Sigmoid colon (tissue), 7 donors: ENCODE results near the gene SPEN. TPM values are rescaled to one million over a fixed set of nuclear protein-coding genes. Genes with fewer than 3 reads are reported as not detected.

Experiments used
- DNase-seq: peaks from one replicate; pipeline ENCODE4 v3.0.0-alpha.2; 2019
- H3K27ac ChIP-seq, 4 donors: fragments of 200-600 bp; sonication (generic); one replicate each; pipeline ENCODE4 v1.5.1; 2016 to 2019; ENCODE audit warnings: mild to moderate bottlenecking in 1 of 4
- H3K27me3 ChIP-seq, 3 donors: fragments of 200-600 bp; sonication (generic); one replicate each; pipeline ENCODE4 v1.5.1; 2019; ENCODE audit warnings: mild to moderate bottlenecking in 1 of 3
- H3K36me3 ChIP-seq, 4 donors: fragments of 200-600 bp; sonication (generic); one replicate each; pipeline ENCODE4 v1.5.1; 2016 to 2019
- H3K4me1 ChIP-seq, 4 donors: fragments of 200-600 bp; sonication (generic); one replicate each; pipeline ENCODE4 v1.5.1; 2017 to 2019
- H3K4me3 ChIP-seq, 4 donors: fragments of 200-600 bp; sonication (generic); one replicate each; pipeline ENCODE4 v1.5.1; 2017 to 2019; ENCODE audit warnings: mild to moderate bottlenecking in 2 of 4, moderate library complexity in 1 of 4
- H3K9me3 ChIP-seq, 4 donors: fragments of 200-600 bp in 3 of 4; sonication (generic) in 3 of 4; one replicate each; pipeline versions ENCODE4 v1.5.1 to v1.6.1; 2013 to 2019
- CTCF ChIP-seq, 4 experiments: fragments of 450-650 bp in 3 of 4; fragments of 200-600 bp in 1 of 4; IDR thresholded peaks; one replicate each; pipeline ENCODE4 v1.5.1; 2016 to 2019; ENCODE audit warnings: antibody characterized with exemption in 4 of 4, mild to moderate bottlenecking in 3 of 4, moderate library complexity in 2 of 4
- EP300 ChIP-seq, 4 donors: sonication (generic); formaldehyde crosslinking; IDR thresholded peaks; one replicate each; pipeline ENCODE4 v1.6.1; 2017; ENCODE audit warnings: antibody characterized with exemption in 4 of 4
- POLR2A ChIP-seq, 2 donors: fragments of 450-650 bp; IDR thresholded peaks; one replicate each; pipeline ENCODE4 v1.6.1; 2016; ENCODE audit warnings: antibody characterized with exemption in 2 of 2, mild to moderate bottlenecking in 2 of 2, moderate library complexity in 2 of 2
- POLR2AphosphoS5 ChIP-seq, 4 donors: sonication (generic); formaldehyde crosslinking; IDR thresholded peaks; one replicate each; pipeline ENCODE4 v1.6.1; 2017; ENCODE audit warnings: antibody characterized with exemption in 4 of 4
- WGBS, 2 donors: extraction: QIAGEN DNeasy Blood & Tissue Kit; methylation state at CpG; one replicate each; pipeline ENCODE4 v1.1.7; 2013; 5-methylcytosine and 5-hydroxymethylcytosine counted together
- intact Hi-C: fragments of 100-400 bp; cut with DNase I; formaldehyde crosslinking; loops from one replicate; pipeline ENCODE4 v1.15.1; 2023
- polyA plus RNA-seq, 3 donors: library from polyadenylated mRNA; stranded (reverse); fragments of 200-250 nt; gene quantifications; one replicate each; pipeline ENCODE4 v1.2.3, GENCODE V29; 2013
- total RNA-seq, 4 donors: library from RNA; depleted of rRNA; stranded (reverse); fragments of >200 nt; gene quantifications; one replicate each; pipeline ENCODE4 v1.1.0, GENCODE V29; 2016
- donor health status: healthy with polysubstance abuse.
- donor health status: Bipolar disorder and iron deficiency.
- donor health status: healthy.

The SPEN gene
- total and polyA plus RNA-seq, 7 donors, result 7.4 to 38.5 (median 20.7) TPM

- intact Hi-C loops, result loop anchor here (5.0 kb wide), 1 partner anchor 49 kb away; no protein-coding TSS in a partner anchor
- WGBS, 2 donors, result 90% methylated on average over 18 of the region's 18 CpGs
- no peak overlapping the region for H3K27ac ChIP-seq
- no peak for DNase-seq
- no peak overlapping the region for H3K4me3 ChIP-seq
- H3K36me3 ChIP-seq, result peaks cover 33 to 64% (median 39%) of the 10 kb centered on the region in 4 donors
- TF ChIP-seq POLR2A (IDR thresholded peaks at IDR 0.05) (no peak), POLR2AphosphoS5 (IDR thresholded peaks at IDR 0.05) (no peak), EP300 (IDR thresholded peaks at IDR 0.05) (no peak), CTCF (IDR thresholded peaks at IDR 0.05) (no peak)
- no peaks in the 10 kb centered on the region for H3K27me3 ChIP-seq
- H3K9me3 ChIP-seq, result no peaks in the 10 kb centered on the region
- H3K4me1 ChIP-seq, result peaks cover 0 to 42% (median 37%) of the 10 kb centered on the region in 4 donors
These were observed 99.3 kb downstream of the SPEN start for GRCh38 chr1:15946571-15947381.

DNA sequence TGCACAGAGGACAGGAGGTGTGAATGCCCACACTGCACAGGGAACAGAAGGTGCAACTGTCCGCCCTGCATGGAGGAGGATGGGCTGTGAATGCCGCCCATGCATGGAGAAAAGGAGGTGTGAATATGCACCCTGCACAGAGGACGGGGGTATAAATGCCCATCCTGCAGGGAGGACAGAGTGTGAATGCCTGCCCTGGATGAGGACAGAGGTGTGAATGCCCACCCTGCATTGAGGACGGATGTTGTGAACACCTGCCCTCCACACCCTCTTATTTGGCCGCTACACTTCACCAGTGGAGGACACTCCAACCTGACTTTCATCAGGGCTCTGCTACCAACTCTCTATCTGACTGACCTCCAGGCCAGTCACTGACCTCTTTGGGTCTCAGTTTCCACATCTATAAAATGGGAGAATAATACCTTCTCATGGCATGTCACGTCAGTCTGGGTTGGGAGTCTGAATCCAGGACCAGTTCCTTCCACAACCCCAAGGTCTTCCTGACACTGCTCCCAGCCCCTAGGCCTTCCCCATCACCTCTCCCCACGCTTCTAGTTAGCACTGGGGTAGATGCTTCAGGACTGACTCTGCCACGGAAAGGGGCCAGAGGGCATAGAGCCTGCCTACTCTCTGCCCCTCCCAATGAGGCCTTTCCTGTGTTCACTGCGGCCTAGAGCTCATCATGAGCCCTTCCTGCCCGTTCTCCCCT, 100.0 kb downstream of the SPEN start:
- Histone ChIP-seq H3K9me3 (no peaks in the 10 kb centered on the region), H3K36me3 (peaks cover 31 to 56% (median 33%) of the 10 kb centered on the region in 4 donors), H3K27ac (peak overlapping the region; percentile 78 to 96 (median 89)), H3K4me1 (peaks cover 0 to 50% (median 45%) of the 10 kb centered on the region in 4 donors), H3K4me3 (no peak overlapping the region), H3K27me3 (no peaks in the 10 kb centered on the region)
- DNase-seq, result no peak
- intact Hi-C loops, result loop anchor here (2.0 to 5.0 kb wide), 2 partner anchors 50 to 99 kb away; no protein-coding TSS in a partner anchor
- TF ChIP-seq EP300 (IDR thresholded peaks at IDR 0.05), result no peak
- TF ChIP-seq POLR2AphosphoS5 (IDR thresholded peaks at IDR 0.05), result no peak
- TF ChIP-seq CTCF (IDR thresholded peaks at IDR 0.05), result no peak
- TF ChIP-seq POLR2A (IDR thresholded peaks at IDR 0.05), result no peak
- 90 to 93% methylated on average over 10 of the region's 10 CpGs for WGBS, 2 donors

DNA sequence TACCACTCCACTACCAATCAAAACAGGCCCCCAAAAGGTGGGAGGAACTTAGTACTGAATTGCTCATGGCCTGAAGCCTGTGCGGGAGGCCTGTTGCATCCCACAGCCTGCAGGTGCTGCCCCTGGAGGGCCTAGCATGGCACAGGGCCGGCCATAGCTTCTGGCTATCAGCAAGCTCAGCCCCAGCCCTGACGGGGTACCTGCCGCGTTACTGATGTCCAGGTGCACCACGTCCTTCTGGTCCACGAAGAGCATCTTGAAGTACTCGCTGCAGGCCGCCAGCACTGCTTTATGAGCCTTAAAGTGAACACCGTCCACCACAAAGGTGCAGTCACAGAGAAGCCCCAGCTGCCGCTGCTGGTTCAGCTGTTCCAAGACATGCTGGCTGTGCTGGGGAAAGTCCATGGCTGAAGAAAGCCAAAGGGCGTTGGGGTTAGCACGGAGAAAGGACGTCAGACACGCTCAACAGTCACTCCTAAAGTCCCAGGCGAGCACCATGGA, 100.6 kb downstream of the SPEN start:
- Histone ChIP-seq H3K36me3 (peaks cover 25 to 50% (median 28%) of the 10 kb centered on the region in 4 donors), H3K27ac (peak overlapping the region; percentile 78 to 96 (median 89)), H3K27me3 (no peaks in the 10 kb centered on the region), H3K4me1 (peaks cover 0 to 56% (median 50%) of the 10 kb centered on the region in 4 donors), H3K9me3 (no peaks in the 10 kb centered on the region), H3K4me3 (no peak overlapping the region)
- TF ChIP-seq POLR2AphosphoS5 (IDR thresholded peaks at IDR 0.05) (no peak), CTCF (IDR thresholded peaks at IDR 0.05) (no peak), EP300 (IDR thresholded peaks at IDR 0.05) (no peak), POLR2A (IDR thresholded peaks at IDR 0.05) (no peak)
- no peak for DNase-seq
- WGBS, 2 donors, result 88 to 89% methylated on average over 16 of the region's 16 CpGs
- intact Hi-C loops, result loop anchor here (2.0 to 5.0 kb wide), 2 partner anchors 51 to 99 kb away; no protein-coding TSS in a partner anchor

DNA sequence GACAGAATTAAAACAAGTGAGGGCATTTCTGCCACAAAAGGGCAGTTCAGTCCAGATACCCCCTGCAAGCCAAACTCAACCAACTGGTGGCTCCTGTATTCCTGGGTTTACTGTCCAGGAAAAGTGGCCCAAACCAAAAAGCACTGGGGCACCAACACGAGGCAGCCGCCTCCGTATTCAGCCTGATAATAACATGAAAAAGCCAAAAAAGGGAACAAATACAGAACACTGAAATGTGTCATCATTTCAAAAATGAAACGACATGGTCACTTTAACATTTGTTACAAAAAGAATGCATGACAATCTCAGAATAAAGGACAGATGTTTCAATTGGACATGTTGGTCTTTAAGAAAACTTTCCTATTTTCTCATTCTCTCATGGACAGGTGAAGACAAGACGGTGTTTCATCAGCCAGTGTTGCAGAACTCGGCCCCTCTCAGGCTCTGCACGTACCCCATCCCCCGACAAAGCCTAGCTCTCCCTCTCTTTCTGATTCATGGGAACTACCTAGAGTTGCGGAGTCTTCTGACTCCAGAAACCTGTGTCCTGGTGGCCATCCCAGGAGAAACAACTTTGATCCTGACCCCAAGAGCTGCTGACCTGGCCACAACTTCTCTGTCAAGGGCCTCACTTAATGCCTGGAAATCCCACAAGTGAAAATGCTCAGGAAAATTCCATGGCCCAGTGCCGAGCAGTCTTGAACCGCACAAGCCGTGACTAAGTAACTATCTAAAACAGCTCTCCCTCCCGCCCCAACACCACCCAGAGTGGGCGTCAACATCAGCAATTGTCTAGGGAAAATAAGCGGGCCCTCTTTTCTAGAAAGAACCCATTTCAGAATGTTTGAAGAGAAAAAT, 101.3 kb downstream of the SPEN start:
- Histone ChIP-seq H3K27ac (peak overlapping the region; percentile 78 to 96 (median 89)), H3K4me1 (peaks cover 0 to 63% (median 57%) of the 10 kb centered on the region in 4 donors), H3K27me3 (no peaks in the 10 kb centered on the region), H3K9me3 (no peaks in the 10 kb centered on the region), H3K4me3 (peak overlapping the region in 3 of 4 donors; percentile 20 to 35 (median 33)), H3K36me3 (peaks cover 18 to 44% (median 21%) of the 10 kb centered on the region in 4 donors)
- intact Hi-C loops, result loop anchor here (2.0 to 5.0 kb wide), 2 partner anchors 52 to 100 kb away; no protein-coding TSS in a partner anchor
- 68 to 79% methylated on average over 15 of the region's 15 CpGs for WGBS, 2 donors
- peak; percentile 92 for DNase-seq
- TF ChIP-seq CTCF (IDR thresholded peaks at IDR 0.05) (peak in 2 of 4 experiments; percentile 5 to 10), POLR2AphosphoS5 (IDR thresholded peaks at IDR 0.05) (peak in 2 of 4 donors; percentile 3 to 14), EP300 (IDR thresholded peaks at IDR 0.05) (no peak), POLR2A (IDR thresholded peaks at IDR 0.05) (no peak)
